GM12874 (cell line): ENCODE measurements around the gene XRCC3.

Source experiments
- TF ChIP-seq, protein P1 (sequence below): IDR thresholded peaks from 2 replicates; pipeline ENCODE4 v1.5.1; 2011; ENCODE audit warnings: low read depth, mild to moderate bottlenecking, control low read depth, low read length, moderate library complexity; ENCODE audit not compliant: insufficient read depth

The XRCC3 gene

DNA sequence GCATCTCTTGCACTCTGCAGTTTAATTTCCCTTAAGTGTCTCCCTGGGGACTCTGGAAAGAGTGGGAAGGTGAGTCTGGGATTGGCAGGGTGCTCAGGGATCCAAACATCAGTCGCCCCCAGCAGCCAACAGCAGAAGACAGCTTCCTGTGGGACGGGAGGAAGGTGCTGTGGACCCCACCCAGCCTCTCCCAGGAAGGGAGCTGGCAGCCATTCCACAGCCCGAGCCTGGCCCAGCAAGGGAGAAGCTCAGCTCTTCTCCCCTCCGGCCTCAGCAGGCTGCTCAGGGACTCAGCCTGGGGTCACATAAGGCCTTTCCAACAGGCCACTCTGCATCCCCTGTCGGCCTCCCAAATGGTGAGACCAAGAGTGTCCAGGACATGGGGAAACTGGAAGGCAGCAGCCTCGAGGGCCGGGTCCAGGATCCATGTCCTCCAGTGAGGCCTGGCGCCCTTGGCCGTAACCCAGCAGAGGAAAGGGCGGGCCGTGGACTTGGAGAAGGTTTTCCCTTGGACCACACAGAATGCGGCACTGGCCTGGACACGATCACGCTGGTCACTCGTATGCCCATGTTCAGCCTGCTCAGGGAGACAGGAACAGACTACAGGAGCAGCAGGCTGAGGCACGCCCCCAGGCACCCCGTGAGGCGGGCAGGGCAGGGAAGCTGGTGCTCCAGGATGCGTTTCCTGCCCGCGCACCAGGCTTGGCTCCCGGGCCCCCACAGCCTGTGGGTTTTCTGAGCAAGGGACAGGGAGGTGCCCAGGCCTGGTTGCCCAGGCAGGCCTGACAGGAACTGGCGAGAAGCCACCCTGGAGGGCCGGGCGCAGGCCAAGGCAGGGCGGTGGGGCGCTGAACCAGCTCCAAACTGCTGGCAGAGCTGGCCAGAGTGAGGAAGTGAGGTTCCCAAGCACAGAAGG lies 3.5 kb downstream of the XRCC3 start:
- TF ChIP-seq, protein P1, sequence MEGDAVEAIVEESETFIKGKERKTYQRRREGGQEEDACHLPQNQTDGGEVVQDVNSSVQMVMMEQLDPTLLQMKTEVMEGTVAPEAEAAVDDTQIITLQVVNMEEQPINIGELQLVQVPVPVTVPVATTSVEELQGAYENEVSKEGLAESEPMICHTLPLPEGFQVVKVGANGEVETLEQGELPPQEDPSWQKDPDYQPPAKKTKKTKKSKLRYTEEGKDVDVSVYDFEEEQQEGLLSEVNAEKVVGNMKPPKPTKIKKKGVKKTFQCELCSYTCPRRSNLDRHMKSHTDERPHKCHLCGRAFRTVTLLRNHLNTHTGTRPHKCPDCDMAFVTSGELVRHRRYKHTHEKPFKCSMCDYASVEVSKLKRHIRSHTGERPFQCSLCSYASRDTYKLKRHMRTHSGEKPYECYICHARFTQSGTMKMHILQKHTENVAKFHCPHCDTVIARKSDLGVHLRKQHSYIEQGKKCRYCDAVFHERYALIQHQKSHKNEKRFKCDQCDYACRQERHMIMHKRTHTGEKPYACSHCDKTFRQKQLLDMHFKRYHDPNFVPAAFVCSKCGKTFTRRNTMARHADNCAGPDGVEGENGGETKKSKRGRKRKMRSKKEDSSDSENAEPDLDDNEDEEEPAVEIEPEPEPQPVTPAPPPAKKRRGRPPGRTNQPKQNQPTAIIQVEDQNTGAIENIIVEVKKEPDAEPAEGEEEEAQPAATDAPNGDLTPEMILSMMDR: no peak

DNA sequence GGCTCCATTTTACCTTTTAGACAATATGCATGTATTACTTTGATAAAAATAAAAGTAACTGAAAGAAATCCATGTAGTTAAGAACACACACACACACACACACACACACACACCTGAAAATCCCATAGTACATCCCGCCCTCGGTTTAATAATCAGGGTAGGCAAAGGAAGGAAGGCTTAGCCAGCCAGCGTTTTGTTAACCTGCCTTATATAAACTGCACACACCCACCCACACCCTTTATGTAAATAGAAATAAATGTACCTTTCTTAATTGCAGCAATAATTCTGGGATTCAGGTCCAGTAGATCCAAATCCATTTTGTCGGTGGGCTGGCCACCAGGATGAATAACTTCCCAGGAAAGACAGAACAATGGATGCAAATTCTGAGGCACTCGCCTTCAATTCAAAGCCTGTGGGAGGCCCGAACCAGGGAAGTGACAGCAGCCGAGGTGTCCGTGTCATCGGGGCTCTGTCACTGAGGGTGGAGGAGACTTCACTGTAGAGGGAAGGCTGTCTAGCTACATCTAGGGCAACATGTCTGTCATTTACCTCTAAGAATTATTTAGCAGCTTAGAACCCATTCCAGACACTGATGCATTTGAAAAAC lies 4.4 kb downstream of the XRCC3 start:
- TF ChIP-seq, protein P1: no peak

DNA sequence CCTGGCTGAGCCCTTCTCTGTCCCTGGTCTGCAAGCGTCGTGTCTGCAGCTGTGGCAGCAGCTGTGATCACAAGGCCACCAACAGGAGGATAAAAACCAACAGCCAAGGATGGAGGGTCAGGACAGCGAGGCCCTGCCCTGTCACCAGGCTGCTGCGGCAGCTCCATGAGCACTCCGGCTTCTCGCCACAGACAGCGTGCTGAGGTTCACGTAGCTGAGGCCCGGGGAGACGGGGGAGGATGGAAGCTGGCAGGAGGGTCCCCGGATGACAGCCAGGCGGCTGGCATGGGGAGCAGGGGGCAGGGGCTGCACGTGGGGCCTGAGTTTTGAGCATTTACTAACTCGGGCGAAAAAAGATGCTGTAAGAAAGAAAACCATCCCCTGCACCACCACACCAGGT lies 5.4 kb downstream of the XRCC3 start:
- TF ChIP-seq, protein P1: no peak

DNA sequence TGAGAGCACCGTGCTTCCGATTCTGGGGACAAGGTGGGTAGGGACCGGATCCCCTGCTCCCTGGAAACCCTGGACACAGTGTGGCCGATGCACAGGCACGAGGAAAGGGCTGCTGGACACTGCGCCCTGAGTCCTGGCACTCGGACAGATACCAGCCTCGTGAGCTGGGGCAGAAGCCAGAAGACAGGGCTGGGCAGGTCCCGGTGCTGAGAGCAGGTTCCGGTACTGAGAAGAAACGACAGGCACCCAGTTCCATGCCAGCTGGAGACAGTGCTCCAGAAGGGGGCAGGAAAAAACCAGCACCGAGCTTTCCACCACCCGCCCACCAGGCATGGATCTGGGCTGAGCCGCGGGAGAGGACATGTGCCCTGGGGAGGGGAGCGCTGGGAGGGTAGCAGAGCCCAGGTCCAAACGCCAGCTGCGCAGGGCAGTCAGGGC lies 6.5 kb downstream of the XRCC3 start:
- TF ChIP-seq, protein P1: no peak

DNA sequence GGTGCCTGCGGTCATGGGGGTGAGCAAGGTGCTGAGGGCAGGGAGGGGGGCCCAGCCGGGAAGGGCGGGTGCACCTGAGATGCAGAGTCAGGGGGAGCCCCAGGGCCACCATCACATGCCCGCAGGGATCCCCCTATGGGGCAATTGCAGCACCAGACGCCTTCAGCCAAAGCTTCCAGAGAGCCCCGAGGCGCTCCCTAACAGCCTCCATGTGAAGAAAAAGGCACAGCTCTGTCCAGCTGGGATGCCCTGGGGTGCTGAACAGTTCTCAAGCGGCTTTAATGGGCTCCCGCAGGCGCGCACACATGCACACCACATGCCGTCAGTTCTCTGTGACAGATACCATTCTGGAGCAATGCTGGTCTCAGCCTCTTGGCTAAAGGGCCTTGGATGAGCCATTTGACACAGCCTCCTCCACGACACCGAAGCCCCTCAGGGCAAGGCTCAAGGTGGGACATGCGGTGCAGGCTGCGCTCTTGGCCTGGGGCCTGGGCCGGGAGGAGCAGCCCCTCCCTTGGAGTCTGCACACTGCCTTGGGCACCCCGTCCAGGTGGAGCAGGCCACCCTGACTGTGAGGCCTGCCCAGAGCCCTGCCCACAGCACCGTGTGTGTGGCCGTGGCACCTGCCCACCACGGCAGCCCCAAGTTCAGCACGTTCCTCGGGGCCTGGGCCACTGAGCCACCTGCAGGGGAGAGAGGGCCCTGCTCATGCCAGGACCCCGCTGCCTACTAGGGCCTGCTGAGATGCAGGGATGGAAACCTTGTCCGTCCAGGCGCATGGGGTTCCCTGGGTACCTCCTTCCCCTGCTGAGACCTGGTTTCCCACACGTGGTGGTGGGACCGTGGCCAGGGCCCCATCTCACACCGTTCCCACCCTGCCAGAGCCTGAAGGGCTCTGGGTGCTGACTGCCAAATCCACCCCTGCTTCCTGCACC lies 7.7 kb downstream of the XRCC3 start:
- TF ChIP-seq, protein P1: no peak

DNA sequence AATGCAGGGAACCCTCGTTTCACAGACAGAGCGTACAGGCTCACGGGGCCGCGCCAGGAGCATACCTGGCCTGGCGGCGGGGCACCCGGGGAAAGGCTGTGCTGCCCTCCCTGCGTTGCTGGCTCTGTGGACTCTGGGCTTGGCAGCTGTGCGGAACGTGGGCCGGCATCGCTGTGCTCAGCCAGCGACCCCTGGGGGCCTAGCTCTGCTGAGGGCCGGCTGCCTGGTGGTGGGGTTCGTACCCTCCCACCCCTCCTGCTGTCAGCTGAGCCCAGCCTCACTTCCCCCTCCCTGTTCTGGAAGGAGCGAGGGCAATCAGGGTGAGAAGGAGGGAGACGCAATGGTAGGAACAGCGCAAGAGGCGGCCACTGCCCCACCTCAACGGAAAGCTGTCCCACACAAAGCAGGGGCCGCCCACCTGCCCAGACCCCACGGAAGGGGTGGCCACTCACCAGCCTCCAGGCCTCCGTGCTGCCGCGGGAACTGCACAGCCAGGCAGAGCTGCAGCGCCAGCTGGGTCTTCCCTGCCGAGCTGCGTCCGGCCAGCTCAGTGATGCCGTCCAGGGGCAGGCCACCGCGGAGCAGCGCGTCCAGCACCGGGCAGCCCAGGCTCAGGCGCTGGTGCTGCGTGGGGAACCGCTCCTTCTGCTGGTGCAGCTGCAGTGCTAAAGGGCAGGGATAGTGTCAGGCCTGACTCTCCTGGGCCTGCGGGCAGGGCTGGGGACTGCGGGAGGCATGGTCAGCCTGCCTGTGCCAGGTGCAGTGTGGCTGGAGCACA lies 8.5 kb downstream of the XRCC3 start:
- TF ChIP-seq, protein P1: no peak
